Upper lobe of left lung (tissue), 6 donors: ENCODE data around the gene TNS1. TPM values are rescaled to one million over a fixed set of nuclear protein-coding genes. Genes with fewer than 3 reads are reported as not detected.

ENCODE experiments used
- ATAC-seq, 2 donors: fragments of 200-7000 bp; cut with Tn5 transposase; one replicate each; pipeline ENCODE4 v1.9.1; 2022; ENCODE audit warnings: mild to moderate bottlenecking in 2 of 2, moderate library complexity in 2 of 2; ENCODE audit not compliant: low FRiP score in 2 of 2
- DNase-seq, 2 donors: peaks; one replicate each; pipeline ENCODE4 v3.0.0-alpha.2; 2019 to 2020
- H3K27ac ChIP-seq, 4 donors: fragments of 200-600 bp; sonication (generic); one replicate each; pipeline ENCODE4 v1.5.1; 2016 to 2019
- H3K27me3 ChIP-seq, 4 donors: fragments of 200-600 bp; sonication (generic); one replicate each; pipeline ENCODE4 v1.5.1; 2017 to 2019
- H3K36me3 ChIP-seq, 4 donors: fragments of 200-600 bp; sonication (generic); one replicate each; pipeline ENCODE4 v1.5.1; 2016 to 2019
- H3K4me1 ChIP-seq, 4 donors: fragments of 200-600 bp; sonication (generic); one replicate each; pipeline ENCODE4 v1.5.1; 2018 to 2019
- H3K4me3 ChIP-seq, 4 donors: fragments of 200-600 bp; sonication (generic); one replicate each; pipeline ENCODE4 v1.5.1; 2017 to 2019; ENCODE audit warnings: mild to moderate bottlenecking in 2 of 4, moderate library complexity in 1 of 4
- H3K9me3 ChIP-seq, 4 donors: fragments of 200-600 bp; sonication (generic); one replicate each; pipeline ENCODE4 v1.5.1; 2018 to 2019
- CTCF ChIP-seq, 6 experiments: fragments of 450-650 bp in 4 of 6; fragments of 200-600 bp in 2 of 6; sonication (generic) in 2 of 6; IDR thresholded peaks; one replicate each; pipeline ENCODE4 v1.5.1; 2016 to 2019; ENCODE audit warnings: antibody characterized with exemption in 6 of 6
- EP300 ChIP-seq, 4 donors: sonication (generic); formaldehyde crosslinking; IDR thresholded peaks; one replicate each; pipeline ENCODE4 v1.5.1; 2017; ENCODE audit warnings: antibody characterized with exemption in 4 of 4, control low read depth in 2 of 4
- POLR2A ChIP-seq, 4 donors: fragments of 450-650 bp; IDR thresholded peaks; one replicate each; pipeline ENCODE4 v1.5.1; 2016 to 2017; ENCODE audit warnings: antibody characterized with exemption in 4 of 4, mild to moderate bottlenecking in 2 of 4
- POLR2AphosphoS5 ChIP-seq, 2 donors: sonication (generic); formaldehyde crosslinking; IDR thresholded peaks; one replicate each; pipeline ENCODE4 v1.5.1; 2017; ENCODE audit warnings: antibody characterized with exemption in 2 of 2
- WGBS, 2 donors: methylation state at CpG; one replicate each; pipeline ENCODE4 v1.1.5; 2017 to 2018; 5-methylcytosine and 5-hydroxymethylcytosine counted together
- total RNA-seq, 6 donors: library from RNA; depleted of rRNA in 4 of 6; stranded (reverse); fragments of >200 nt in 4 of 6; gene quantifications; one replicate each; pipeline versions ENCODE4 v1.1.0 to v1.2.1, GENCODE V29; 2016 to 2021
- donor health status: DM: no; HTN: no; CAD: no; lungs with moderate emphysema.
- donor health status: DM: no; HTN: yes; CAD: no; lungs with severe emphysema.

Gene TNS1
- total RNA-seq, 6 donors from 2014 or later = 325 to 1,095 (median 550) TPM

GRCh38 chr2:217858519-217859491 lies 144.0 kb downstream of the TNS1 start:
- TF ChIP-seq POLR2AphosphoS5 (IDR thresholded peaks at IDR 0.05) (peak; percentile 8 to 41), POLR2A (IDR thresholded peaks at IDR 0.05) (no peak)
- Histone ChIP-seq H3K27ac (peak overlapping the region; percentile 61 to 78 (median 74)), H3K36me3 (peaks cover 15 to 85% (median 52%) of the 10 kb centered on the region in 4 donors), H3K27me3 (no peaks in the 10 kb centered on the region), H3K4me1 (peaks cover 39 to 54% (median 41%) of the 10 kb centered on the region in 4 donors), H3K4me3 (peak overlapping the region in 2 of 4 donors; percentile 11 to 21), H3K9me3 (no peaks in the 10 kb centered on the region)
- 50 to 51% methylated on average over 9 to 10 of the region's 11 CpGs for WGBS, 2 donors
- DNase-seq = peak in 1 of 2 donors; percentile 79
- peak; percentile 73 to 90 for ATAC-seq

GRCh38 chr2:217857624-217858506 lies 144.9 kb downstream of the TNS1 start:
- Histone ChIP-seq H3K9me3 (no peaks in the 10 kb centered on the region), H3K27ac (peak overlapping the region; percentile 61 to 78 (median 74)), H3K27me3 (no peaks in the 10 kb centered on the region), H3K4me3 (peak overlapping the region in 2 of 4 donors; percentile 11 to 21), H3K36me3 (peaks cover 13 to 85% (median 52%) of the 10 kb centered on the region in 4 donors), H3K4me1 (peaks cover 45 to 56% (median 46%) of the 10 kb centered on the region in 4 donors)
- ATAC-seq (no peak), DNase-seq (peak in 1 of 2 donors; percentile 41)
- WGBS, 2 donors = 62 to 74% methylated on average over 13 to 20 of the region's 20 CpGs
- no peak for TF ChIP-seq CTCF (IDR thresholded peaks at IDR 0.05)
- no peak for TF ChIP-seq POLR2AphosphoS5 (IDR thresholded peaks at IDR 0.05)
- no peak for TF ChIP-seq EP300 (IDR thresholded peaks at IDR 0.05)
- no peak for TF ChIP-seq POLR2A (IDR thresholded peaks at IDR 0.05)

- H3K36me3 ChIP-seq = peaks cover 12 to 84% (median 48%) of the 10 kb centered on the region in 4 donors
- 58 to 62% methylated on average over 4 of the region's 4 CpGs for WGBS, 2 donors
- DNase-seq (no peak), ATAC-seq (no peak)
- no peaks in the 10 kb centered on the region for H3K9me3 ChIP-seq
- H3K4me1 ChIP-seq = peaks cover 52 to 64% (median 52%) of the 10 kb centered on the region in 4 donors
- H3K4me3 ChIP-seq = no peak overlapping the region
- no peaks in the 10 kb centered on the region for H3K27me3 ChIP-seq
- peak overlapping the region in 3 of 4 donors; percentile 61 to 78 (median 71) for H3K27ac ChIP-seq
- TF ChIP-seq POLR2AphosphoS5 (IDR thresholded peaks at IDR 0.05) (no peak), CTCF (IDR thresholded peaks at IDR 0.05) (no peak), POLR2A (IDR thresholded peaks at IDR 0.05) (no peak), EP300 (IDR thresholded peaks at IDR 0.05) (no peak)
Measured at GRCh38 chr2:217856871-217857270, 145.9 kb downstream of the TNS1 start.

GRCh38 chr2:217856159-217856558 lies 146.6 kb downstream of the TNS1 start:
- Histone ChIP-seq H3K4me3 (no peak overlapping the region), H3K4me1 (peaks cover 52 to 67% (median 56%) of the 10 kb centered on the region in 4 donors)

More at GRCh38 chr2:217856159-217856558, 146.6 kb downstream of the TNS1 start:
- Histone ChIP-seq H3K9me3 (no peaks in the 10 kb centered on the region), H3K27me3 (no peaks in the 10 kb centered on the region), H3K36me3 (peaks cover 8 to 77% (median 43%) of the 10 kb centered on the region in 4 donors), H3K27ac (peak overlapping the region in 2 of 4 donors; percentile 71 to 78)
- DNase-seq = no peak
- TF ChIP-seq POLR2A (IDR thresholded peaks at IDR 0.05) = no peak
- TF ChIP-seq EP300 (IDR thresholded peaks at IDR 0.05) = no peak
- TF ChIP-seq POLR2AphosphoS5 (IDR thresholded peaks at IDR 0.05) = no peak
- no peak for TF ChIP-seq CTCF (IDR thresholded peaks at IDR 0.05)
- 72 to 73% methylated on average over 5 to 6 of the region's 6 CpGs for WGBS, 2 donors
- no peak for ATAC-seq
